Gastroesophageal sphincter (tissue), 3 donors: Measurements from ENCODE around the gene GNE.
"Not testable (repeated sequence)": the region's sequence is repeated elsewhere in the genome, so short reads cannot be mapped to it uniquely, and the experiment has no call there.

Experiments
- EP300 ChIP-seq: sonication (generic); formaldehyde crosslinking; IDR thresholded peaks from one replicate; pipeline ENCODE4 v1.6.1; 2017; ENCODE audit warnings: antibody characterized with exemption, mild to moderate bottlenecking
- POLR2A ChIP-seq, 2 donors: fragments of 450-650 bp; IDR thresholded peaks; one replicate each; pipeline ENCODE4 v1.6.1; 2017; ENCODE audit warnings: antibody characterized with exemption in 2 of 2, mild to moderate bottlenecking in 2 of 2, moderate library complexity in 1 of 2
- POLR2AphosphoS5 ChIP-seq: sonication (generic); formaldehyde crosslinking; IDR thresholded peaks from one replicate; pipeline ENCODE4 v1.6.1; 2017; ENCODE audit warnings: antibody characterized with exemption
- TF ChIP-seq, protein P1 (sequence below), 4 experiments: fragments of 200-600 bp in 2 of 4; fragments of 450-650 bp in 2 of 4; sonication (generic) in 1 of 4; IDR thresholded peaks; one replicate each; pipeline ENCODE4 v1.5.1; 2017 to 2019; ENCODE audit warnings: antibody characterized with exemption in 4 of 4, mild to moderate bottlenecking in 2 of 4, moderate library complexity in 2 of 4

GRCh38 chr9:36176496-36176895, 81.8 kb downstream of the GNE start:
- TF ChIP-seq, protein P1, sequence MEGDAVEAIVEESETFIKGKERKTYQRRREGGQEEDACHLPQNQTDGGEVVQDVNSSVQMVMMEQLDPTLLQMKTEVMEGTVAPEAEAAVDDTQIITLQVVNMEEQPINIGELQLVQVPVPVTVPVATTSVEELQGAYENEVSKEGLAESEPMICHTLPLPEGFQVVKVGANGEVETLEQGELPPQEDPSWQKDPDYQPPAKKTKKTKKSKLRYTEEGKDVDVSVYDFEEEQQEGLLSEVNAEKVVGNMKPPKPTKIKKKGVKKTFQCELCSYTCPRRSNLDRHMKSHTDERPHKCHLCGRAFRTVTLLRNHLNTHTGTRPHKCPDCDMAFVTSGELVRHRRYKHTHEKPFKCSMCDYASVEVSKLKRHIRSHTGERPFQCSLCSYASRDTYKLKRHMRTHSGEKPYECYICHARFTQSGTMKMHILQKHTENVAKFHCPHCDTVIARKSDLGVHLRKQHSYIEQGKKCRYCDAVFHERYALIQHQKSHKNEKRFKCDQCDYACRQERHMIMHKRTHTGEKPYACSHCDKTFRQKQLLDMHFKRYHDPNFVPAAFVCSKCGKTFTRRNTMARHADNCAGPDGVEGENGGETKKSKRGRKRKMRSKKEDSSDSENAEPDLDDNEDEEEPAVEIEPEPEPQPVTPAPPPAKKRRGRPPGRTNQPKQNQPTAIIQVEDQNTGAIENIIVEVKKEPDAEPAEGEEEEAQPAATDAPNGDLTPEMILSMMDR (IDR thresholded peaks at IDR 0.05), result not testable (repeated sequence)
- TF ChIP-seq POLR2A (IDR thresholded peaks at IDR 0.05); EP300; POLR2AphosphoS5: not testable (repeated sequence)
